ENCODE data around the gene HNRNPU.

The HNRNPU gene

DNA sequence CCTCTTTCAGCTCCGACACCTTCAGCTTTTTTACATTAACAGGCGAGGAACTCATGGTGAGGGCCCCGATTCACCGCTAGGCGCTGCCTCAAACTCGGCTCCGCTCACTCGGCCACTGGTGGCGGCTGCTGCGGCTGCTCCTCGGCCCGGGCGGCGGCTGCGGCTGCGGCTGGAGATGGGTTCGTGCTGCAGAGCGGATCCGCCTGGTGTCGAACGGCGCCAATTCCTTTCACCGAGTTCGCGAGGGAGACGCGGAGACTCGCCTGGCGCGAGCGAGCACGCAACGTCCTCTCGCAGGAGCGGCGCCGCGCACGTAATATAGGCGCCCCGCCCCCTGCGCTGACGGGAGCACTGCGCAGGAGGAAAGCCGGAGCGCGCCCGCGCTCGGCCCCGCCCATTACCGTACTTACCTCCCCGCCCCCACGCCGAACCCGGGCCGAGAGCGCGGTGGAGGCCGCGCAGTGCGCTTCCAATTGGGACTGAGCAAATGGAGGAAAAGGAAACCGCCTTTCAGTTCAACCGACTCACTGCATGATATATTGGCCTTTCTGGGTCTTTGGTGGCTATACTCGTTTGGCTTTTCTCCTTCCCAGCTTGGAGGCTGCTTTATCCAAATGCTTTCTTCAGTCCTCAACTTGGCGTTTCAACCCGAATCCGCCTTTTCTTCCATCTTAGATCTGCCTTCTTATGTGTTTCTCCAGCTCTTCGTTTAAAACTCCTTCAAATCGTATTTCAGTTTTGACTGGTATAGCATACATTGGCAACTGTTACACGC lies at the start of gene HNRNPU:
TSS of gene HNRNPU (minus strand) at position 291 of the 775 bp plus-strand sequence. CDS start at position 55, 236 bp downstream.
- H3K4me3 ChIP-seq (ENCODE audit: low read depth, low read length) = peak within 1 kb of the TSS; percentile 95
- TF ChIP-seq, protein P1, sequence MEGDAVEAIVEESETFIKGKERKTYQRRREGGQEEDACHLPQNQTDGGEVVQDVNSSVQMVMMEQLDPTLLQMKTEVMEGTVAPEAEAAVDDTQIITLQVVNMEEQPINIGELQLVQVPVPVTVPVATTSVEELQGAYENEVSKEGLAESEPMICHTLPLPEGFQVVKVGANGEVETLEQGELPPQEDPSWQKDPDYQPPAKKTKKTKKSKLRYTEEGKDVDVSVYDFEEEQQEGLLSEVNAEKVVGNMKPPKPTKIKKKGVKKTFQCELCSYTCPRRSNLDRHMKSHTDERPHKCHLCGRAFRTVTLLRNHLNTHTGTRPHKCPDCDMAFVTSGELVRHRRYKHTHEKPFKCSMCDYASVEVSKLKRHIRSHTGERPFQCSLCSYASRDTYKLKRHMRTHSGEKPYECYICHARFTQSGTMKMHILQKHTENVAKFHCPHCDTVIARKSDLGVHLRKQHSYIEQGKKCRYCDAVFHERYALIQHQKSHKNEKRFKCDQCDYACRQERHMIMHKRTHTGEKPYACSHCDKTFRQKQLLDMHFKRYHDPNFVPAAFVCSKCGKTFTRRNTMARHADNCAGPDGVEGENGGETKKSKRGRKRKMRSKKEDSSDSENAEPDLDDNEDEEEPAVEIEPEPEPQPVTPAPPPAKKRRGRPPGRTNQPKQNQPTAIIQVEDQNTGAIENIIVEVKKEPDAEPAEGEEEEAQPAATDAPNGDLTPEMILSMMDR (IDR thresholded peaks at IDR 0.05; ENCODE audit: control insufficient read depth, extremely low read depth, insufficient read depth) = no peak
- DNase-seq (ENCODE audit: low read depth) = peak; percentile 88

DNA sequence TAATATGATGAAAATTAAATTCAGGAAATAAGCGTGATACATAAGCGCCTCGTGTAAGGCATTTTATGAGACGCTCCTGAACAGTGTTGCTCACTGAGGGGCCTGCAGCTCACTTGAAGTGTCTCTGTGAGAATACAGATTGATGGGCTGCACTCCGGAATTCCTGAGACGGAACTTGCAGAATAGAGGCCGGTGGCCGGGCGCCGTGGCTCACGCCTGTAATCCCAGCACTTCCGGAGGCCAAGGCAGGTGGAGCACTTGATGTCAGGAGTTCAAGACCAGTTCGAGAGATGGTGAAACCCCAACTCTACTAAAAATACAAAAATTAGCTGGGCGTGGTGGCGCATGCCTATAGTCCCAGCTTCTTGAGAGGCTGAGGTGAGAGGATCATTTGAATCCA lies 49.5 kb upstream of the HNRNPU start:
- DNase-seq (ENCODE audit: low read depth) = no peak
- TF ChIP-seq, protein P1 (IDR thresholded peaks at IDR 0.05; ENCODE audit: control insufficient read depth, extremely low read depth, insufficient read depth) = no peak
- H3K4me3 ChIP-seq (ENCODE audit: low read depth, low read length) = no peak overlapping the region

DNA sequence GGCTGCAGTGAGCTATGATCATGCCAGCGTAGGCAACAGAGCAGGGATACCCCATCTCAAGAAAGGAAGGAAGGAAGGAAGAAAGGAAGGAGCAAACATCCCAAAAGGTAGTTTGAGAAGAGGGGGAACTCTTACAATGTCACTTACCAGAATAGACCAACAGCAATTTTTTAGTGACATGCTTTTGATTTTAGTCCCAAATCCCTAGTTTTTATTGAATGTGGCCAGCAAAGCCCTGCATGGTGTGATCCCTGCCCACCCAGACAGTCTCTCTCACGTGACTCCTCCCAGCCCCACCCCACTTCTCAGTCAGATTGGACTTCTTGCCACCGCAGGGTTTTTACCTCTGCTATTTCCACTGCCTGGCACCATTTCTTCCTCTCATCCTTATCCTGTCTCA lies 39.8 kb upstream of the HNRNPU start:
- H3K4me3 ChIP-seq (ENCODE audit: low read depth, low read length) = no peak overlapping the region
- DNase-seq (ENCODE audit: low read depth) = no peak
- TF ChIP-seq, protein P1 (IDR thresholded peaks at IDR 0.05; ENCODE audit: control insufficient read depth, extremely low read depth, insufficient read depth) = no peak

DNA sequence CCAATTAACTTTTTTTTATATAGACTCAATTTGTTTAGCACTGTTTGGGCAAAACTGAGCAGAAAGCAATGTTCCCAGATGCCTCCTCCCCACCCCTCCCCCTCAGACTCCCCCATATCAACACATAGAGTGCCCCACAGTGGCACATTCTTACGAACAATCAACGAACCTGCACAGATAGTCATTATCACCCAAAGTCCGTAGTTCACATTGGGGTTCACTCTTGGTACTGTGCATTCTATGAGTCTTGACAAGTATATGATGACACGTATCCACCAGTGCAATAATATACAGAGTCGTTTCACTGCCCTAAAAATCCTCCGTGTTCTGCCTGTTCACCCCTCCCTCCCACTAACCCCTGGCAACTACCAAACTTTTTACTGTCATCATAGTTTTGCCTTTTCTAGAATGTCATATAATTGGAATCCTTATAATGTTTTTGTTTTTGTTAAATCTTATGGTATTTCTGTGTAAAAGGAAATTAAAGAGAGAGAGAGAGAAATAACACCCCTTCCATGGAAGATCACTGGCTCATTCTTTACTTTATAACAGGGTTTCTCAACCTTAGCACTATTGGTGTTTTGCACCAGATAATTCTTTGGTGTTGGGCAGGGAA lies 37.2 kb upstream of the HNRNPU start:
- H3K4me3 ChIP-seq (ENCODE audit: low read depth, low read length) = no peak overlapping the region
- TF ChIP-seq, protein P1 (IDR thresholded peaks at IDR 0.05; ENCODE audit: control insufficient read depth, extremely low read depth, insufficient read depth) = no peak
- no peak for DNase-seq (ENCODE audit: low read depth)

DNA sequence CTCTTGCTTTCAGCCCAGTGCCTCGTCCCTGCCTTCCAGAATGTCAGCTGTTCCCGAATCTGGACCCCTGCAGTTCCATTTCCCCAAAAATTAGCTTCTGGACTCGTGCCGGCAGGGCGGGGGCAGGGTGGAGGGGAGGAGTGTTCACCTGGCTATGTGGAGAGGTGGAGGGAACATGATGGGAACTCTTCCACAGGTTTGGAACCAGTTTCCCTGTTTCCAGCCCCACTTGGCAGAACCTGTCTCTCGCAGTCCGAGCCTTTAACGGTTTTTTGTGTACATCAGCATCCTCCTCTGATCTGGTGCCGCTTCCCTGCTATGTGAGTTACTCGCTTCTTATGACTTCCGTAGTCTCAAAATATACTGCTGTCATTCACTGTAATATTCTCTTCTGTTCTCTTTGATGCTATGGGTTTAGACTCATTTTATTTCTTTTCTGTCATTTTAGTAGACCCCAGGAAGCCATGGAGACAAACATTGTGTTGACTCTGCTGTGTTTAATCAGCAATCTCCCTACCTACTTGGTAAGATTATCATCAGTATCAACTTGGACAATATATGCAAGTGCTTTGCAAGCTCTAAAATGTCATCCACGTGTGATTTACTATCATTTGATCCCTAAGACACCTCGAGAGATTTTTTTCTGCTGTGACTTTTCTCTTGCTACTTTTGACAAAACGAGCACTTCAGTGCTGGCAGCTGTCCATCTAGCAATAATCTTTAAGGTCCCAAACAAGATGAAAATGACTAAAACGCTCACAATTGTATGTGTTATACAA lies 33.3 kb upstream of the HNRNPU start:
- H3K4me3 ChIP-seq (ENCODE audit: low read depth, low read length) = no peak overlapping the region
- DNase-seq (ENCODE audit: low read depth) = no peak
- TF ChIP-seq, protein P1 (IDR thresholded peaks at IDR 0.05; ENCODE audit: control insufficient read depth, extremely low read depth, insufficient read depth) = no peak

DNA sequence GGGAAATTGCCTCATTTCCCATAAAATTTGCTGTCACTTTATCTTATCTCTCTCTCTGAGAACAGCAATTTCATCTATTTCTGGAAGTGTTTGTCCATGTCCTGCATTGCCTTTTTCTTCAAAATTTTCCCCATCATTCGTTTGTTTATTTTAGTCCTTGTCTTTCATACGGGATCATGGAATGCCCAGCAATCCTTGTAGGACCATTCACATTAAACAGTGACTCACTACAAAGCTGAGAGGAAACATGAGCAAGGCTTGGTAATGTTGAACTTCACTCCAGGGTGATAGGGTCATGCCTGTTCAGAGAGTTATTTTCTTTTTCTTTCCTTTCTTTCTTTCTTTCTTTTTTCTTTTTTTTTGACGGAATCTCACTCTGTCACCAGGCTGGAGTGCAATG lies 32.2 kb upstream of the HNRNPU start:
- TF ChIP-seq, protein P1 (IDR thresholded peaks at IDR 0.05; ENCODE audit: control insufficient read depth, extremely low read depth, insufficient read depth) = no peak
- DNase-seq (ENCODE audit: low read depth) = no peak
- H3K4me3 ChIP-seq (ENCODE audit: low read depth, low read length) = no peak overlapping the region

Measured in LNCaP clone FGC (cell line).